ENCODE results near the gene TOGARAM2.

TOGARAM2 gene

GRCh38 chr2:29096969-29097368, 115.9 kb downstream of the TOGARAM2 start:
- POLR2A ChIA-PET = no interaction called here
- TF ChIP-seq CTCF (tag by site-specific recombination; IDR thresholded peaks at IDR 0.05) = no peak
- TF ChIP-seq BCL11A (tag by site-specific recombination; IDR thresholded peaks at IDR 0.05; ENCODE audit: low read depth) = no peak
- no peak for TF ChIP-seq ZNF433 (tag by site-specific recombination; IDR thresholded peaks at IDR 0.05; ENCODE audit: low read depth)
- TF ChIP-seq ZNF596 (tag by site-specific recombination; IDR thresholded peaks at IDR 0.05) = no peak
- Histone ChIP-seq H3K27ac (ENCODE audit: extremely low read depth, low read depth, low read length) (no peak overlapping the region), H3K4me3 (ENCODE audit: low read depth, low read length) (no peak overlapping the region), H3K36me3 (ENCODE audit: control insufficient read depth in 2 of 2, insufficient read depth in 1 of 2, low read length in 2 of 2) (no peaks in the 10 kb centered on the region), H3K9me3 (ENCODE audit: control insufficient read depth, insufficient read depth, low read depth, low read length) (no peaks in the 10 kb centered on the region), H3K4me1 (ENCODE audit: control insufficient read depth, insufficient read depth, low read length) (no peaks in the 10 kb centered on the region)
- CTCF ChIA-PET = no interaction called here

GRCh38 chr2:29097569-29097968, 116.5 kb downstream of the TOGARAM2 start:
- ChIA-PET POLR2A (no interaction called here), CTCF (no interaction called here)
- Histone ChIP-seq H3K4me1 (ENCODE audit: control insufficient read depth, insufficient read depth, low read length) (no peaks in the 10 kb centered on the region), H3K4me3 (ENCODE audit: low read depth, low read length) (no peak overlapping the region), H3K9me3 (ENCODE audit: control insufficient read depth, insufficient read depth, low read depth, low read length) (no peaks in the 10 kb centered on the region), H3K36me3 (ENCODE audit: control insufficient read depth in 2 of 2, insufficient read depth in 1 of 2, low read length in 2 of 2) (no peaks in the 10 kb centered on the region), H3K27ac (ENCODE audit: extremely low read depth, low read depth, low read length) (no peak overlapping the region)
- TF ChIP-seq, protein P1, sequence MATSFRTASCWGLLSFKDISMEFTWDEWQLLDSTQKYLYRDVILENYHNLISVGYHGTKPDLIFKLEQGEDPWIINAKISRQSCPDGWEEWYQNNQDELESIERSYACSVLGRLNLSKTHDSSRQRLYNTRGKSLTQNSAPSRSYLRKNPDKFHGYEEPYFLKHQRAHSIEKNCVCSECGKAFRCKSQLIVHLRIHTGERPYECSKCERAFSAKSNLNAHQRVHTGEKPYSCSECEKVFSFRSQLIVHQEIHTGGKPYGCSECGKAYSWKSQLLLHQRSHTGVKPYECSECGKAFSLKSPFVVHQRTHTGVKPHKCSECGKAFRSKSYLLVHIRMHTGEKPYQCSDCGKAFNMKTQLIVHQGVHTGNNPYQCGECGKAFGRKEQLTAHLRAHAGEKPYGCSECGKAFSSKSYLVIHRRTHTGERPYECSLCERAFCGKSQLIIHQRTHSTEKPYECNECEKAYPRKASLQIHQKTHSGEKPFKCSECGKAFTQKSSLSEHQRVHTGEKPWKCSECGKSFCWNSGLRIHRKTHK (tag by site-specific recombination; IDR thresholded peaks at IDR 0.05) = no peak
- TF ChIP-seq HOXA7 (CRISPR knock-in tag; IDR thresholded peaks at IDR 0.05; ENCODE audit: borderline replicate concordance) = no peak
- TF ChIP-seq, protein P2, sequence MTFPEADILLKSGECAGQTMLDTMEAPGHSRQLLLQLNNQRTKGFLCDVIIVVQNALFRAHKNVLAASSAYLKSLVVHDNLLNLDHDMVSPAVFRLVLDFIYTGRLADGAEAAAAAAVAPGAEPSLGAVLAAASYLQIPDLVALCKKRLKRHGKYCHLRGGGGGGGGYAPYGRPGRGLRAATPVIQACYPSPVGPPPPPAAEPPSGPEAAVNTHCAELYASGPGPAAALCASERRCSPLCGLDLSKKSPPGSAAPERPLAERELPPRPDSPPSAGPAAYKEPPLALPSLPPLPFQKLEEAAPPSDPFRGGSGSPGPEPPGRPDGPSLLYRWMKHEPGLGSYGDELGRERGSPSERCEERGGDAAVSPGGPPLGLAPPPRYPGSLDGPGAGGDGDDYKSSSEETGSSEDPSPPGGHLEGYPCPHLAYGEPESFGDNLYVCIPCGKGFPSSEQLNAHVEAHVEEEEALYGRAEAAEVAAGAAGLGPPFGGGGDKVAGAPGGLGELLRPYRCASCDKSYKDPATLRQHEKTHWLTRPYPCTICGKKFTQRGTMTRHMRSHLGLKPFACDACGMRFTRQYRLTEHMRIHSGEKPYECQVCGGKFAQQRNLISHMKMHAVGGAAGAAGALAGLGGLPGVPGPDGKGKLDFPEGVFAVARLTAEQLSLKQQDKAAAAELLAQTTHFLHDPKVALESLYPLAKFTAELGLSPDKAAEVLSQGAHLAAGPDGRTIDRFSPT (tag by site-specific recombination; IDR thresholded peaks at IDR 0.05) = no peak
- TF ChIP-seq, protein P3, sequence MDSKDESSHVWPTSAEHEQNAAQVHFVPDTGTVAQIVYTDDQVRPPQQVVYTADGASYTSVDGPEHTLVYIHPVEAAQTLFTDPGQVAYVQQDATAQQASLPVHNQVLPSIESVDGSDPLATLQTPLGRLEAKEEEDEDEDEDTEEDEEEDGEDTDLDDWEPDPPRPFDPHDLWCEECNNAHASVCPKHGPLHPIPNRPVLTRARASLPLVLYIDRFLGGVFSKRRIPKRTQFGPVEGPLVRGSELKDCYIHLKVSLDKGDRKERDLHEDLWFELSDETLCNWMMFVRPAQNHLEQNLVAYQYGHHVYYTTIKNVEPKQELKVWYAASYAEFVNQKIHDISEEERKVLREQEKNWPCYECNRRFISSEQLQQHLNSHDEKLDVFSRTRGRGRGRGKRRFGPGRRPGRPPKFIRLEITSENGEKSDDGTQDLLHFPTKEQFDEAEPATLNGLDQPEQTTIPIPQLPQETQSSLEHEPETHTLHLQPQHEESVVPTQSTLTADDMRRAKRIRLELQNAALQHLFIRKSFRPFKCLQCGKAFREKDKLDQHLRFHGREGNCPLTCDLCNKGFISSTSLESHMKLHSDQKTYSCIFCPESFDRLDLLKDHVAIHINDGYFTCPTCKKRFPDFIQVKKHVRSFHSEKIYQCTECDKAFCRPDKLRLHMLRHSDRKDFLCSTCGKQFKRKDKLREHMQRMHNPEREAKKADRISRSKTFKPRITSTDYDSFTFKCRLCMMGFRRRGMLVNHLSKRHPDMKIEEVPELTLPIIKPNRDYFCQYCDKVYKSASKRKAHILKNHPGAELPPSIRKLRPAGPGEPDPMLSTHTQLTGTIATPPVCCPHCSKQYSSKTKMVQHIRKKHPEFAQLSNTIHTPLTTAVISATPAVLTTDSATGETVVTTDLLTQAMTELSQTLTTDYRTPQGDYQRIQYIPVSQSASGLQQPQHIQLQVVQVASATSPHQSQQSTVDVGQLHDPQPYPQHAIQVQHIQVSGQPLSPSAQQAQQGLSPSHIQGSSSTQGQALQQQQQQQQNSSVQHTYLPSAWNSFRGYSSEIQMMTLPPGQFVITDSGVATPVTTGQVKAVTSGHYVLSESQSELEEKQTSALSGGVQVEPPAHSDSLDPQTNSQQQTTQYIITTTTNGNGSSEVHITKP (tag by site-specific recombination; IDR thresholded peaks at IDR 0.05) = no peak
- TF ChIP-seq, protein P4, sequence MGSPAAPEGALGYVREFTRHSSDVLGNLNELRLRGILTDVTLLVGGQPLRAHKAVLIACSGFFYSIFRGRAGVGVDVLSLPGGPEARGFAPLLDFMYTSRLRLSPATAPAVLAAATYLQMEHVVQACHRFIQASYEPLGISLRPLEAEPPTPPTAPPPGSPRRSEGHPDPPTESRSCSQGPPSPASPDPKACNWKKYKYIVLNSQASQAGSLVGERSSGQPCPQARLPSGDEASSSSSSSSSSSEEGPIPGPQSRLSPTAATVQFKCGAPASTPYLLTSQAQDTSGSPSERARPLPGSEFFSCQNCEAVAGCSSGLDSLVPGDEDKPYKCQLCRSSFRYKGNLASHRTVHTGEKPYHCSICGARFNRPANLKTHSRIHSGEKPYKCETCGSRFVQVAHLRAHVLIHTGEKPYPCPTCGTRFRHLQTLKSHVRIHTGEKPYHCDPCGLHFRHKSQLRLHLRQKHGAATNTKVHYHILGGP (tag by site-specific recombination; IDR thresholded peaks at IDR 0.05) = no peak
- TF ChIP-seq ZNF48 (tag by site-specific recombination; IDR thresholded peaks at IDR 0.05) = no peak
- TF ChIP-seq ZBTB44 (tag by site-specific recombination; IDR thresholded peaks at IDR 0.05) = no peak
- no peak for TF ChIP-seq ZNF311 (tag by site-specific recombination; IDR thresholded peaks at IDR 0.05; ENCODE audit: borderline replicate concordance)
- no peak for TF ChIP-seq ZNF670 (tag by site-specific recombination; IDR thresholded peaks at IDR 0.05; ENCODE audit: low read depth)
- TF ChIP-seq ZNF600 (tag by site-specific recombination; IDR thresholded peaks at IDR 0.05) = no peak
- TF ChIP-seq, protein P5, sequence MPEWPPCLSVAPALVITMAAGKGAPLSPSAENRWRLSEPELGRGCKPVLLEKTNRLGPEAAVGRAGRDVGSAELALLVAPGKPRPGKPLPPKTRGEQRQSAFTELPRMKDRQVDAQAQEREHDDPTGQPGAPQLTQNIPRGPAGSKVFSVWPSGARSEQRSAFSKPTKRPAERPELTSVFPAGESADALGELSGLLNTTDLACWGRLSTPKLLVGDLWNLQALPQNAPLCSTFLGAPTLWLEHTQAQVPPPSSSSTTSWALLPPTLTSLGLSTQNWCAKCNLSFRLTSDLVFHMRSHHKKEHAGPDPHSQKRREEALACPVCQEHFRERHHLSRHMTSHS (tag by site-specific recombination; IDR thresholded peaks at IDR 0.05) = no peak
- no peak for TF ChIP-seq ZBTB8A (tag by site-specific recombination; IDR thresholded peaks at IDR 0.05)
